Activated T-helper 2 cell treated with anti-CD3 and anti-CD28 coated beads, Interferon-gamma antibody, Interleukin-2, Interleukin-4, amounts not matched to agents 10 μg/mL and 5 μg/mL and 100 μg/mL, durations not matched to agents 14 hours and 24 hours and 36 hours (primary cell): ENCODE measurements around the gene UNC5A. TPM values are rescaled to one million over a fixed set of nuclear protein-coding genes. Genes with fewer than 3 reads are reported as not detected.

Experiments
- DNase-seq: peaks from one replicate; pipeline ENCODE4 v3.0.0; 2021; ENCODE audit warnings: low spot score
- H3K27ac Mint-ChIP-seq: one replicate; pipeline ENCODE4 v1.8.0; 2021; ENCODE audit warnings: mixed read lengths
- H3K27me3 Mint-ChIP-seq: one replicate; pipeline ENCODE4 v1.8.0; 2021; ENCODE audit warnings: low read depth, mixed read lengths
- H3K36me3 Mint-ChIP-seq: one replicate; pipeline ENCODE4 v1.8.0; 2021; ENCODE audit warnings: low read depth, mixed read lengths
- H3K4me1 Mint-ChIP-seq: one replicate; pipeline ENCODE4 v1.8.0; 2021; ENCODE audit warnings: low read depth, mixed read lengths
- H3K4me3 Mint-ChIP-seq: one replicate; pipeline ENCODE4 v1.8.0; 2021; ENCODE audit warnings: low read depth, mild to moderate bottlenecking, moderate library complexity, mixed read lengths
- H3K9me3 Mint-ChIP-seq: one replicate; pipeline ENCODE4 v1.8.0; 2021; ENCODE audit warnings: mixed read lengths
- intact Hi-C: fragments of 100-400 bp; cut with micrococcal nuclease; formaldehyde crosslinking; loops from one replicate; pipeline ENCODE4 v1.15.1; 2023
- total RNA-seq: library from RNA; stranded (reverse); gene quantifications from 2 replicates; pipeline ENCODE4 v1.2.3, GENCODE V29; 2022

Gene UNC5A
- total RNA-seq, 1 donor from 2014 or later: not detected

DNA sequence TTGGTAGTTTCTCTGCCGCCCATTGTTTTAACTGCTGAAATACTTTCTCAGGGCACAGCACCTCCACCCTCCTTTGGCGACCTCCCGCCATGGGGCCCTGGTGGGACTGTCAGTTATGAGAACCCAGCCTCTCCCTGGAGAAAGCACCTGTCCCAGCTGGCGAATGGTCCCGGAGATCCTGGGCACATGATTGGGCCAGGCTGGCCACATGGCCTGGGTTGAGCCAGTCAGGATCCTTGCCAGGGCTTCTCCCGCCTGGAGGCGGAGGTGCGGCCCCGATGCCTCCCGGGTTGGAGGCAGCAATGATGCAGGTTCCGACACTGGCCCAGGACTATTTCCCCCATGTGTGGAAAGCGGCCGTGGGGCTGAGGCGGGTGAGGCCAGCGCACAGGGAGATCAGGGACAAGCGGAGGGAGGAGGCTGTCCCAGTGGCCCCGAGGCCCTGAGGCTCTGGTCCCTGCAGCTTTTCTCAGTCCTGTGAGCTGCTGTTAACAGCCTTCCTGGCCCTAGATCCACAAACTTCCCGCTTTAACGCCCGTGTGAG is 13.6 kb downstream of the UNC5A start:
- DNase-seq: no peak
- intact Hi-C loops: no loop called here
- no peak overlapping the region for H3K27ac Mint-ChIP-seq
- H3K4me3 Mint-ChIP-seq: no peak overlapping the region
- H3K27me3 Mint-ChIP-seq: peaks cover 19% of the 10 kb centered on the region
- no peaks in the 10 kb centered on the region for H3K36me3 Mint-ChIP-seq
- no peaks in the 10 kb centered on the region for H3K9me3 Mint-ChIP-seq
- H3K4me1 Mint-ChIP-seq: no peaks in the 10 kb centered on the region

GRCh38 chr5:176824604-176825003 is 14.2 kb downstream of the UNC5A start:
- Mint-ChIP-seq H3K27ac (no peak overlapping the region), H3K9me3 (no peaks in the 10 kb centered on the region), H3K36me3 (no peaks in the 10 kb centered on the region), H3K27me3 (peaks cover 12% of the 10 kb centered on the region), H3K4me3 (no peak overlapping the region), H3K4me1 (no peaks in the 10 kb centered on the region)
- DNase-seq: no peak
- intact Hi-C loops: no loop called here

DNA sequence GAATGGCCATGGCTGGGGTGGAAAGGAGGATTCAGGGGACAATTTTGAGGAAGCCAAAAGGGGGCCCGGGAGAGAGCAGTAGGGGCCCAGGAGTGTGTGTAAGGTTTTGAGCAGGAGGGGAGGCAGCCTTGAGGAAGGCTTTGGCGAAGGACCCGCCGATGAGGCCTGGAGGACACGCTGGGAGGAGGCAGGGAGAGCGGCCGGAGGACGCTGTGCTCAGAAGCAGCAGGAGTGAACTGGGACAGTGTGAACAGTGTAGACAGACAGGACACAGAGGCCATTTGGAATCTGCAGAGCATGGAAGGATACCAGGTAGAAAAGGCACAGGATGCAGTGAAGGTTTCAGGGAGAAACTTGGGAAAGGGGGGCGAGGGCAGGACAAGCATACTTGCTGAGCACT is 14.9 kb downstream of the UNC5A start:
- H3K27ac Mint-ChIP-seq: no peak overlapping the region
- DNase-seq: no peak
- peaks cover 11% of the 10 kb centered on the region for H3K27me3 Mint-ChIP-seq
- no peaks in the 10 kb centered on the region for H3K36me3 Mint-ChIP-seq
- no peak overlapping the region for H3K4me3 Mint-ChIP-seq
- no peaks in the 10 kb centered on the region for H3K9me3 Mint-ChIP-seq
- intact Hi-C loops: no loop called here
- no peaks in the 10 kb centered on the region for H3K4me1 Mint-ChIP-seq

GRCh38 chr5:176825957-176826356 is 15.6 kb downstream of the UNC5A start:
- H3K36me3 Mint-ChIP-seq: no peaks in the 10 kb centered on the region
- no peak overlapping the region for H3K4me3 Mint-ChIP-seq
- peaks cover 6% of the 10 kb centered on the region for H3K27me3 Mint-ChIP-seq
- no peaks in the 10 kb centered on the region for H3K9me3 Mint-ChIP-seq
- no peak overlapping the region for H3K27ac Mint-ChIP-seq
- no peaks in the 10 kb centered on the region for H3K4me1 Mint-ChIP-seq
- no peak for DNase-seq
- intact Hi-C loops: no loop called here

- Mint-ChIP-seq H3K27ac (no peak overlapping the region), H3K27me3 (peaks cover under 1% of the 10 kb centered on the region), H3K9me3 (no peaks in the 10 kb centered on the region), H3K4me1 (no peaks in the 10 kb centered on the region), H3K4me3 (no peak overlapping the region), H3K36me3 (no peaks in the 10 kb centered on the region)
- no peak for DNase-seq
- intact Hi-C loops: no loop called here
Observed at GRCh38 chr5:176827736-176828414, 17.5 kb downstream of the UNC5A start.

GRCh38 chr5:176829320-176829719 is 19.0 kb downstream of the UNC5A start:
- Mint-ChIP-seq H3K27ac (no peak overlapping the region), H3K36me3 (no peaks in the 10 kb centered on the region)

DNA sequence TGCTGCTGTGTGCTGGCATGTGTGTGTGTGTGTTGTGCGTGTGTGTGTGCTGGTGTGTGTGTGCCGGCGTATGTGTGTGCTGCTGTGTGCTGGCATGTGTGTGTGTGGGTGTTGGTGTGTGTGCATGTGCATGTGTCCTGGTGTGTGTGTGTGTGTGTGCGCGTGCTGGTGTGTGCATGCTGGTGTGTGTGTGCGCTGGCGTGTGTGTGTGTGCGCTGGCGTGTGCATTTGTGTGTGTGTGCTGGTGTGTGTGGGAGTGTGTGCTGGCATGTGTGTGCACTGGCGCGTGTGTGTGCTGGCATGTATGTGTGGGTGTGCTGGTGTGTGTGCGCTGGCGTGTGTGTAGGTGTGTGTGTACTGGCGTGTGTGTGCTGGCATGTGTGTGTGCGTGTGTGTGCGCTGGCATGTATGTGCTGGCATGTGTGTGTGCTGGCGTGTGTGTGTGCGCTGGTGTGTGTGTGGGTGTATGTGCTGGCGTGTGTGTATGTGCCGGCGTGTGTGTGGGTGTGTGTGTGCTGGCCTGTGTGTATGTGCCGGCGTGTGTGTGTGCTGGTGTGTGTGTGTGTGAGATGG is 20.1 kb downstream of the UNC5A start:
- Mint-ChIP-seq H3K27ac (no peak overlapping the region), H3K4me1 (no peaks in the 10 kb centered on the region), H3K9me3 (no peaks in the 10 kb centered on the region), H3K36me3 (no peaks in the 10 kb centered on the region), H3K27me3 (no peaks in the 10 kb centered on the region), H3K4me3 (no peak overlapping the region)
- intact Hi-C loops: no loop called here
- no peak for DNase-seq

More at GRCh38 chr5:176829320-176829719, 19.0 kb downstream of the UNC5A start:
- no peaks in the 10 kb centered on the region for H3K4me1 Mint-ChIP-seq
- no peaks in the 10 kb centered on the region for H3K9me3 Mint-ChIP-seq
- no peak for DNase-seq
- H3K4me3 Mint-ChIP-seq: no peak overlapping the region
- intact Hi-C loops: no loop called here
- H3K27me3 Mint-ChIP-seq: no peaks in the 10 kb centered on the region

DNA sequence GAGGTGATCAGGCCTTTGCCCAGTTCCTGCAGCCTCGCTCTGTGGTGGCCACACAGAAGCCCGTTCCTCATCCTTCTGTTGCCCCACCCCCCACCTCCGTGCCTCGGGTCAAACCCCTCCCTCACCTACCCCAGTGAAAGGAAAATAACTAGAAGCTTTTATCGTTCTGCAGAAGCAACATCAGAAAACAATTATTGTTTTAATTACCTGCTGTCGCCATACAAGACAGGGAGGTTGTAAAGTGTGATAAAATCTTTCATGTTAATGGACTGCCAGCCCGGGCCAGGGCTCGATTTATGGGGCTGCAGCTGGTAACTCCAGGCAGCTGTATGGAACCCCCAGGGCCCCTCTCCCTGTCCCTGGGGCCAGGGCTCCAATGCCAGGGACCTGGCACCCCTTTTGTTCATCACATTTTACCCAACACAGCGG is 20.6 kb downstream of the UNC5A start:
- DNase-seq: no peak
- Mint-ChIP-seq H3K27ac (no peak overlapping the region), H3K36me3 (no peaks in the 10 kb centered on the region), H3K27me3 (no peaks in the 10 kb centered on the region), H3K4me1 (no peaks in the 10 kb centered on the region), H3K4me3 (no peak overlapping the region), H3K9me3 (no peaks in the 10 kb centered on the region)
- intact Hi-C loops: no loop called here

GRCh38 chr5:176831425-176831824 is 21.1 kb downstream of the UNC5A start:
- Mint-ChIP-seq H3K27me3 (no peaks in the 10 kb centered on the region), H3K4me1 (no peaks in the 10 kb centered on the region), H3K36me3 (no peaks in the 10 kb centered on the region), H3K27ac (no peak overlapping the region), H3K4me3 (no peak overlapping the region), H3K9me3 (no peaks in the 10 kb centered on the region)
- intact Hi-C loops: no loop called here
- DNase-seq: no peak

DNA sequence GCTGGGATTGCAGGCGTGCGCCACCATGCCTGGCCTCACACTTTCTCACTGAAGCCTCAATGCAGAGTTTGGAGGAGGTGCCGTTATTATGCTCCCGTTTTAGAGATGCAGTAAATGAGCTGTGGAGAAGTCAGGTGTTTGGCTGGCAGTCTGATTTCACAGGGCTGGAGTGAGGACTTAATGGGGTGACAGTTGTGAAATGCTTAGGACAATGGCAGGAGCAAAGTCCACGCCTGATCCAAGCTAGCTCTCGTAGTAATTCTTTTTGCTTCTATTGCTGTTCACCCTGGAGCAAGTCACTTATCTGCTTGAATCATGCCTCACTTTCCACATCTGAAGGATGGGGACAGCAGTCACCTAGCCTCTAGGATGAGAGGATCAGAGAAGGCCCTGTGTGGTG is 21.8 kb downstream of the UNC5A start:
- Mint-ChIP-seq H3K9me3 (no peaks in the 10 kb centered on the region), H3K27ac (no peak overlapping the region), H3K4me1 (no peaks in the 10 kb centered on the region), H3K4me3 (no peak overlapping the region), H3K36me3 (no peaks in the 10 kb centered on the region), H3K27me3 (no peaks in the 10 kb centered on the region)
- no peak for DNase-seq
- intact Hi-C loops: no loop called here

GRCh38 chr5:176833286-176833685 is 22.9 kb downstream of the UNC5A start:
- H3K36me3 Mint-ChIP-seq: no peaks in the 10 kb centered on the region
- no peak for DNase-seq
- H3K27ac Mint-ChIP-seq: no peak overlapping the region
- no peak overlapping the region for H3K4me3 Mint-ChIP-seq
- no peaks in the 10 kb centered on the region for H3K27me3 Mint-ChIP-seq
- intact Hi-C loops: no loop called here
- no peaks in the 10 kb centered on the region for H3K4me1 Mint-ChIP-seq
- H3K9me3 Mint-ChIP-seq: no peaks in the 10 kb centered on the region

DNA sequence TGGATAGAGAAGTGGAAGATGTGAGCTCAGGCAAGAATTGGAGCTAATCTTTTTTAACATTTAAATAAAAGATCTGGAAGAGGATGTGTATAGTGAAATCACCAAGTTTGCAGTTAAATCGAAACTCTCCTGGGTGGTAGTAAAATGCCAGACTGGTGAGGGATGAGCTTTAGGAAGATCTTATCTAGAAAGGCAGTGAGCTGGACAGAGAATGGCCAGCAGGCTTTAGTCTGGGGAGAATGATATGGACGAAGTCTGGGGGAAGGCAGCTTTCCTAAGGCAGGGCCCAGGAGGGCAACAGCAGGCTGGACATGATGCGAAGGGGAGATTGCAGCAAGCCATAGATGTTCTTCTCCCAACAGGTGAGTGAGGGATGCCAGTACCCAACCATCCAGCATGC is 25.6 kb downstream of the UNC5A start:
- Mint-ChIP-seq H3K4me3 (no peak overlapping the region), H3K27ac (no peak overlapping the region), H3K36me3 (no peaks in the 10 kb centered on the region), H3K27me3 (no peaks in the 10 kb centered on the region), H3K4me1 (no peaks in the 10 kb centered on the region), H3K9me3 (no peaks in the 10 kb centered on the region)
- intact Hi-C loops: no loop called here
- DNase-seq: no peak

- intact Hi-C loops: no loop called here
- H3K27me3 Mint-ChIP-seq: no peaks in the 10 kb centered on the region
- H3K27ac Mint-ChIP-seq: no peak overlapping the region
- H3K9me3 Mint-ChIP-seq: no peaks in the 10 kb centered on the region
- H3K4me1 Mint-ChIP-seq: no peaks in the 10 kb centered on the region
- no peak for DNase-seq
- H3K36me3 Mint-ChIP-seq: no peaks in the 10 kb centered on the region
- no peak overlapping the region for H3K4me3 Mint-ChIP-seq
Observed at GRCh38 chr5:176836811-176837706, 26.7 kb downstream of the UNC5A start.
